ENCODE measurements around the gene RABL6.

GRCh38 chr9:136853596-136854112 lies 45.9 kb downstream of the RABL6 start:
- TF ChIP-seq CTCF (IDR thresholded peaks at IDR 0.05) = no peak
- TF ChIP-seq POLR2A (IDR thresholded peaks at IDR 0.05) = no peak

All from body of pancreas (tissue), 4 donors.